GM12801 (cell line): ENCODE results near the gene KCNJ2.

Source experiments
- TF ChIP-seq, protein P1 (sequence below): IDR thresholded peaks from one replicate; pipeline ENCODE4 v1.5.1; 2011; ENCODE audit warnings: control low read depth; ENCODE audit not compliant: insufficient read length; ENCODE audit errors: extremely low read depth

The KCNJ2 gene

DNA sequence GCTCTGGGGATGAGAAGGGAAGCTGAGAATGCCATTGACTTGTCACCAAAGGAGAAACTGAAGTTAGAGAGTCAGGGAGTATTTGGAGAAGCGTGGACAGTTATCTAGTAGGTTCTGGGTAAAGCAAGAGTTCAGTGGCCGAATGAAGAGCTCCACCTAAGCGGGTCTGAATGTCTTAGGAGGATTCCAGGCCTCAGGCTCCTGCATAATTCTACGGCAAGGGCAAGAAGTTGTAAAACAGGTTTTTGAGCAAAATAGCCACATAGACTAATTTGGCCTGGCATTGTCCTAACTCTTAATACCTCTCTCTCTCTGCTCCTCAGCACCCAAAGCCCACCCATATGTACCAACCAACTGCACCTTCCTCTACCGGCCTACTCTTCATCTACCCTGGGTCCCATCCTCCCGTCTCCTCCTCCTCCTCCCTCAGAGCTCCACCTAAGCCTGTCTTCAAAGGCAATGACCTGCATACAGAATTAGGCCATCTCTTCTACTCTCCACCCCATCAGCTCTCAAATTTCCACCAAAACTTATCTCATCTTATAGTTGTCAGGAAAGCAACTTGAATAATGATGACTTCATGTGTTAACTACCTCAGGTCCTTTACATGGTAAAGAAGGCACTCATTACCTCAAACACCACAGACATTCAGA lies 42.0 kb upstream of the KCNJ2 start:
- TF ChIP-seq, protein P1, sequence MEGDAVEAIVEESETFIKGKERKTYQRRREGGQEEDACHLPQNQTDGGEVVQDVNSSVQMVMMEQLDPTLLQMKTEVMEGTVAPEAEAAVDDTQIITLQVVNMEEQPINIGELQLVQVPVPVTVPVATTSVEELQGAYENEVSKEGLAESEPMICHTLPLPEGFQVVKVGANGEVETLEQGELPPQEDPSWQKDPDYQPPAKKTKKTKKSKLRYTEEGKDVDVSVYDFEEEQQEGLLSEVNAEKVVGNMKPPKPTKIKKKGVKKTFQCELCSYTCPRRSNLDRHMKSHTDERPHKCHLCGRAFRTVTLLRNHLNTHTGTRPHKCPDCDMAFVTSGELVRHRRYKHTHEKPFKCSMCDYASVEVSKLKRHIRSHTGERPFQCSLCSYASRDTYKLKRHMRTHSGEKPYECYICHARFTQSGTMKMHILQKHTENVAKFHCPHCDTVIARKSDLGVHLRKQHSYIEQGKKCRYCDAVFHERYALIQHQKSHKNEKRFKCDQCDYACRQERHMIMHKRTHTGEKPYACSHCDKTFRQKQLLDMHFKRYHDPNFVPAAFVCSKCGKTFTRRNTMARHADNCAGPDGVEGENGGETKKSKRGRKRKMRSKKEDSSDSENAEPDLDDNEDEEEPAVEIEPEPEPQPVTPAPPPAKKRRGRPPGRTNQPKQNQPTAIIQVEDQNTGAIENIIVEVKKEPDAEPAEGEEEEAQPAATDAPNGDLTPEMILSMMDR: no peak

DNA sequence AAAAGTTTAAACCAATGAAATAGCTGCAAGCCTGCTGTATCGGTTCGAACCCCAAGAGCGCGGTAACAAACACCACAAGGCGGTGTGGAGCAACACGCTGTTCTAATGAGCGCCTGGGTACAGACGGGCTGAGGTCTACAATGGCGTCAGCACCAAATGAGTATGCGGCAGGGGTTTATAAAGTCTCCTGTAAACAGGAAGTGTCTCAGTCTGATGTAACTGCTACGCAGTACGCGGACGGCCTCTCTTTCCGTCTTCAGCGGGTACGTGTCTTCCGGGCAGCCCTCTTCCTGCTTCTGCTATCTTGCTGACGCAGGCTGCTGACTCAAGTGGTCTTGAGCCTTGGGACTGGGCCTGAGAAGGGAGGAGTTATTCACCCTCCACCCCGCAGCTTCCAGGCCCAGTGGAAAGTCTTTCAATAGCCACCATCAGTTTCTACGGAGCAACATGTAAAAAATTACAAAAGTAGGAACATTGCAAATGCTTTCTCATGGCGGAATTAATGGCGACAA lies 40.5 kb upstream of the KCNJ2 start:
- TF ChIP-seq, protein P1: no peak

DNA sequence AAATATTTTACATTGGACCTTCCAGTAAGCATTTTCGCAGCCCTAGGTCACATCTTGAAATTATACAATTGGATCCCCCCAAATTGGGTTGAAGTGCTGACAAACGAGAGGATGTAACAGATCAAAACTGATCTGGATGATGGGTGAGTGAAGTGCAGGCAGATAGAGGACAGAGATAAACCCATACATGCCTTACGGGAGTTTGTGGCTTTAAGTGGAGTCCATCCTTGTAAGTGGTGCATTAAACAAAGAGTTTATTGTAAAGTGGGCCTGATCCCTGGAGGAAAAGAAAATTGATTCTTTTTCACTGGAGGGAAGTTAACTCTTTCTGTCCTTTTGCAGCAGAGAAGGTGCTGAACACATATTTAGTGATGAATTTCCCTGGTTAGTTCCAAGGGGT lies 39.0 kb upstream of the KCNJ2 start:
- TF ChIP-seq, protein P1: no peak

DNA sequence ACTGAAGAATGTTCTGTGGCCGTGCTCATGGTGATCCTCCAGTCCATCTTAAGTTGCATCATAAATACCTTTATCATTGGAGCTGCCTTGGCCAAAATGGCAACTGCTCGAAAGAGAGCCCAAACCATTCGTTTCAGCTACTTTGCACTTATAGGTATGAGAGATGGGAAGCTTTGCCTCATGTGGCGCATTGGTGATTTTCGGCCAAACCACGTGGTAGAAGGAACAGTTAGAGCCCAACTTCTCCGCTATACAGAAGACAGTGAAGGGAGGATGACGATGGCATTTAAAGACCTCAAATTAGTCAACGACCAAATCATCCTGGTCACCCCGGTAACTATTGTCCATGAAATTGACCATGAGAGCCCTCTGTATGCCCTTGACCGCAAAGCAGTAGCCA lies 36.8 kb upstream of the KCNJ2 start:
- TF ChIP-seq, protein P1: no peak

DNA sequence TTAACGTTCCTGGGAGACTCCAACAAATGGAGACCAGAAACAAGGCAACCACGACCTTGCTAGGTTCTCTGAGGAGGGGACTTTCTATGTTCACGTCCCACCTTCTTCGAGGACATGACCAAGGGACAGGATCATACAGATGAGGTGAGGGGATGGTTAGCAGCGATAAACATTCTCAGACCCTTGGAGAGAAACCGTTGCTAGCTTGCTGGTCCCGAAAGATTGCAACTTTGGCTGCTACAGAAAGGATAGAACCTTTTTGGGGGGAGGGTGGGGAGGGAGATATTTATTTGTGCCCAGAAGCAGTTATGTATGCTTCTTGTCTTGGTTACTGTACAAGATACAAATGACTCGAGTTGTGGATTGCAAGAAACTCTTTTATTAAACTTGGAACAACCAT lies 35.3 kb upstream of the KCNJ2 start:
- TF ChIP-seq, protein P1: no peak

DNA sequence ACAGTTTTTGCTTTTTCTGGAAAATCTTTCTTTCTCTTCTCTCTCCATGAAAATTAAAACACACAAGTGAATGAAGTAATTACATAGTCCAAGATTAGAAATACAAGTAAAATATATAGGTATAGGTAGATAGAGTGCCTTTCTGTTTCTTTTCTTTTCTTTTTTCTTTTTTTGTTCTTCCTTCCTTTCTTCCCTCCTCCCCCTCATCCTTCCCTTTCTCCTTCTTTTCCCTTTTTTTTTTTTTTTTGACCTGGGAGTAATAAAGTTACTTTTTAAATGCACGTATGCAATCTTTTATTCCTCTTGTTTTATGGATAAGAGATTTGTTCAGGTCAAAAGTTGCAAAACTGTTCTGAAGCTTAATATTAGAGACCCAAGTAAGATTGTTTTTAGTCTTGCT lies 34.6 kb upstream of the KCNJ2 start:
- TF ChIP-seq, protein P1: no peak

DNA sequence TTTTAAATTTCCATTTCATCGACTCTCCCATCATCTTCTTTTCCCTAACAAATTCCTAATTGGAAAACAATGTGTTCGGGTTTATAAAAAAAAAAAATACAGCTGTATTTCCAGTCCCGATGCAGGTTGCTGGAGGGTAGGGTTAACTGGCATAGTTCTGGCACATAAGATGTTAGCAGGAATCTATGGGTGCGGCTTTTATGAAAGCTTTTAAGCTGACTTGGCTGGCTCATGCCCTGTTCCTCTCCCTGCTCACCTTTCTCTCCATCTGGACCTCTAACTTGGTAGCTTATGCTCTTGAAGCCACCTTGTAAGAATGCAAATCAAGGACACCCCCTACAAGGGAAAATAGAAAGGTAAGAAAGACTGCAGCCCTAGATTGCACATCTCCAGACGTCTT lies 33.2 kb upstream of the KCNJ2 start:
- TF ChIP-seq, protein P1: no peak
